Trophoblast cell (in vitro differentiated cells and primary cell): ENCODE results near the gene KDM4B.
A peak's percentile ranks its signal among the peaks of the same experiment; 100 is the strongest.

Experiments used
- DNase-seq, 2 donors: peaks; one replicate each; pipeline ENCODE4 v3.0.0-alpha.2; 2016
- H2AFZ ChIP-seq: 2 replicates; pipeline ENCODE4 v1.6.1; 2013; ENCODE audit warnings: low read length, moderate library complexity, mild to moderate bottlenecking; ENCODE audit not compliant: insufficient read depth, poor library complexity
- H2AK5ac ChIP-seq: 2 replicates; pipeline ENCODE4 v1.6.1; 2013; ENCODE audit warnings: mild to moderate bottlenecking, low read length
- H2BK120ac ChIP-seq: 2 replicates; pipeline ENCODE4 v1.6.1; 2013; ENCODE audit warnings: low read length, mild to moderate bottlenecking, moderate library complexity; ENCODE audit not compliant: insufficient read depth, poor library complexity
- H2BK12ac ChIP-seq: 2 replicates; pipeline ENCODE4 v1.6.1; 2013; ENCODE audit warnings: mild to moderate bottlenecking, low read length, moderate library complexity
- H2BK5ac ChIP-seq: 2 replicates; pipeline ENCODE4 v1.6.1; 2013; ENCODE audit warnings: low read length, low read depth, moderate library complexity, mild to moderate bottlenecking; ENCODE audit not compliant: poor library complexity
- H3K14ac ChIP-seq: 2 replicates; pipeline ENCODE4 v1.6.1; 2013; ENCODE audit warnings: mild to moderate bottlenecking, low read length
- H3K18ac ChIP-seq: 2 replicates; pipeline ENCODE4 v1.6.1; 2013; ENCODE audit warnings: mild to moderate bottlenecking, low read length
- H3K23ac ChIP-seq: 2 replicates; pipeline ENCODE4 v1.6.1; 2013; ENCODE audit warnings: low read length
- H3K27ac ChIP-seq: 2 replicates; pipeline ENCODE4 v1.5.1; 2013; ENCODE audit warnings: low read depth, mild to moderate bottlenecking, inconsistent platforms, low read length, moderate library complexity
- H3K27me3 ChIP-seq: 2 replicates; pipeline ENCODE4 v1.6.1; 2013; ENCODE audit warnings: inconsistent platforms, mild to moderate bottlenecking, low read length, moderate library complexity; ENCODE audit not compliant: insufficient read depth
- H3K36me3 ChIP-seq, 2 experiments: 1 replicate in 1 of 2; 2 replicates in 1 of 2; pipeline ENCODE4 v1.6.1; 2013; ENCODE audit warnings: low read length in 2 of 2, mild to moderate bottlenecking in 2 of 2, moderate library complexity in 1 of 2; ENCODE audit not compliant: insufficient read depth in 2 of 2, control insufficient read depth in 1 of 2
- H3K4ac ChIP-seq: 2 replicates; pipeline ENCODE4 v1.6.1; 2013; ENCODE audit warnings: low read depth, mild to moderate bottlenecking, low read length, moderate library complexity
- H3K4me1 ChIP-seq, 2 experiments: 1 replicate in 1 of 2; 2 replicates in 1 of 2; pipeline ENCODE4 v1.6.1; 2013; ENCODE audit warnings: low read length in 2 of 2, mild to moderate bottlenecking in 2 of 2, moderate library complexity in 1 of 2; ENCODE audit not compliant: insufficient read depth in 2 of 2, control insufficient read depth in 1 of 2
- H3K4me2 ChIP-seq: 2 replicates; pipeline ENCODE4 v1.6.1; 2013; ENCODE audit warnings: inconsistent platforms, mild to moderate bottlenecking, low read length, moderate library complexity
- H3K4me3 ChIP-seq: 2 replicates; pipeline ENCODE4 v1.5.1; 2013; ENCODE audit warnings: mild to moderate bottlenecking, low read depth, low read length, inconsistent platforms
- H3K79me1 ChIP-seq: one replicate; pipeline ENCODE4 v1.6.1; 2013; ENCODE audit warnings: low read length
- H3K79me2 ChIP-seq: 2 replicates; pipeline ENCODE4 v1.6.1; 2013; ENCODE audit warnings: low read length, mild to moderate bottlenecking; ENCODE audit not compliant: control insufficient read depth, insufficient read depth, poor library complexity
- H3K9ac ChIP-seq: 2 replicates; pipeline ENCODE4 v1.6.1; 2013; ENCODE audit warnings: mild to moderate bottlenecking, low read length
- H3K9me3 ChIP-seq: 2 replicates; pipeline ENCODE4 v1.6.1; 2013; ENCODE audit warnings: low read depth, mild to moderate bottlenecking, control low read depth, inconsistent platforms, low read length; ENCODE audit not compliant: insufficient read depth
- H4K12ac ChIP-seq: 2 replicates; pipeline ENCODE4 v1.6.1; 2013; ENCODE audit warnings: low read depth, mild to moderate bottlenecking, low read length, moderate library complexity
- H4K8ac ChIP-seq: 2 replicates; pipeline ENCODE4 v1.6.1; 2013; ENCODE audit warnings: low read depth, mild to moderate bottlenecking, low read length, moderate library complexity
- H4K91ac ChIP-seq: one replicate; pipeline ENCODE4 v1.6.1; 2013; ENCODE audit warnings: low read depth, mild to moderate bottlenecking, low read length, moderate library complexity
- WGBS: extraction: QIAGEN DNeasy Blood & Tissue Kit; methylation state at CpG from one replicate; pipeline ENCODE4 v1.1.7; 2013; ENCODE audit warnings: missing lambda C conversion rate; ENCODE audit not compliant: insufficient read length, insufficient coverage; ENCODE audit errors: extremely low coverage; 5-methylcytosine and 5-hydroxymethylcytosine counted together

Gene KDM4B

GRCh38 chr19:5131031-5131505 lies 162.2 kb downstream of the KDM4B start:
- H3K4me2 ChIP-seq, result no peak overlapping the region
- H3K27me3 ChIP-seq, result no peaks in the 10 kb centered on the region
- peaks cover 43 to 58% of the 10 kb centered on the region in 2 experiments for H3K4me1 ChIP-seq
- peak overlapping the region; percentile 91 for H3K18ac ChIP-seq
- H3K4me3 ChIP-seq, result no peak overlapping the region
- peak overlapping the region; percentile 47 for H4K91ac ChIP-seq
- peak overlapping the region; percentile 55 for H3K27ac ChIP-seq
- WGBS, result no CpG with 5 or more reads among the region's 21 CpGs
- no peak overlapping the region for H3K9ac ChIP-seq
- no peak for DNase-seq
- peaks cover 43 to 50% of the 10 kb centered on the region in 2 experiments for H3K36me3 ChIP-seq
- H2AK5ac ChIP-seq, result peak overlapping the region; percentile 40
- H2BK12ac ChIP-seq, result peak overlapping the region; percentile 91
- H3K79me1 ChIP-seq, result peaks cover 29% of the 10 kb centered on the region
- H3K79me2 ChIP-seq, result peaks cover 18% of the 10 kb centered on the region
- peak overlapping the region; percentile 1 for H3K4ac ChIP-seq
- peak overlapping the region; percentile 19 for H4K12ac ChIP-seq
- H2BK120ac ChIP-seq, result peak overlapping the region; percentile 1
- peak overlapping the region; percentile 33 for H3K14ac ChIP-seq
- H3K23ac ChIP-seq, result no peak overlapping the region
- no peaks in the 10 kb centered on the region for H3K9me3 ChIP-seq
- H4K8ac ChIP-seq, result peak overlapping the region; percentile 11
- H2BK5ac ChIP-seq, result peak overlapping the region; percentile 10
- H2AFZ ChIP-seq, result no peak overlapping the region

GRCh38 chr19:5131506-5132205 lies 162.7 kb downstream of the KDM4B start:
- peak overlapping the region; percentile 91 for H2BK5ac ChIP-seq
- peak overlapping the region; percentile 89 for H4K12ac ChIP-seq
- no peak overlapping the region for H3K4me3 ChIP-seq
- peak overlapping the region; percentile 86 for H2AK5ac ChIP-seq
- no peak overlapping the region for H3K9ac ChIP-seq
- DNase-seq, result no peak
- H3K79me1 ChIP-seq, result peaks cover 29% of the 10 kb centered on the region
- H3K4me2 ChIP-seq, result peak overlapping the region; percentile 38
- peak overlapping the region; percentile 91 for H2BK12ac ChIP-seq
- peak overlapping the region; percentile 95 for H3K27ac ChIP-seq
- peaks cover 47 to 52% of the 10 kb centered on the region in 2 experiments for H3K36me3 ChIP-seq
- H3K18ac ChIP-seq, result peak overlapping the region; percentile 91
- peak overlapping the region; percentile 96 for H2BK120ac ChIP-seq
- H3K9me3 ChIP-seq, result no peaks in the 10 kb centered on the region
- H3K27me3 ChIP-seq, result no peaks in the 10 kb centered on the region
- no CpG with 5 or more reads among the region's 25 CpGs for WGBS
- H3K23ac ChIP-seq, result no peak overlapping the region
- H4K8ac ChIP-seq, result peak overlapping the region; percentile 73
- H4K91ac ChIP-seq, result peak overlapping the region; percentile 99
- H3K4me1 ChIP-seq, result peaks cover 42 to 55% of the 10 kb centered on the region in 2 experiments
- H2AFZ ChIP-seq, result peak overlapping the region; percentile 38
- peak overlapping the region; percentile 78 for H3K14ac ChIP-seq
- H3K79me2 ChIP-seq, result peaks cover 18% of the 10 kb centered on the region
- peak overlapping the region; percentile 81 for H3K4ac ChIP-seq

- Histone ChIP-seq H3K27me3 (no peaks in the 10 kb centered on the region), H3K79me2 (peaks cover 18% of the 10 kb centered on the region), H3K4me2 (peak overlapping the region; percentile 38), H3K4me3 (no peak overlapping the region), H4K8ac (peak overlapping the region; percentile 90), H2BK120ac (peak overlapping the region; percentile 96), H2BK12ac (peak overlapping the region; percentile 86), H2BK5ac (peak overlapping the region; percentile 91), H3K18ac (peak overlapping the region; percentile 89), H3K9ac (no peak overlapping the region), H3K4ac (peak overlapping the region; percentile 87), H4K12ac (peak overlapping the region; percentile 89), H3K9me3 (no peaks in the 10 kb centered on the region), H3K23ac (no peak overlapping the region), H4K91ac (peak overlapping the region; percentile 99), H3K27ac (peak overlapping the region; percentile 95), H3K14ac (peak overlapping the region; percentile 78), H3K79me1 (peaks cover 29% of the 10 kb centered on the region), H3K4me1 (peaks cover 42 to 55% of the 10 kb centered on the region in 2 experiments), H3K36me3 (peaks cover 52 to 55% of the 10 kb centered on the region in 2 experiments), H2AFZ (peak overlapping the region; percentile 38), H2AK5ac (peak overlapping the region; percentile 88)
- WGBS, result no CpG with 5 or more reads among the region's 8 CpGs
- peak; percentile 89 to 98 for DNase-seq
Observed at GRCh38 chr19:5132206-5132560, 163.3 kb downstream of the KDM4B start.

DNA sequence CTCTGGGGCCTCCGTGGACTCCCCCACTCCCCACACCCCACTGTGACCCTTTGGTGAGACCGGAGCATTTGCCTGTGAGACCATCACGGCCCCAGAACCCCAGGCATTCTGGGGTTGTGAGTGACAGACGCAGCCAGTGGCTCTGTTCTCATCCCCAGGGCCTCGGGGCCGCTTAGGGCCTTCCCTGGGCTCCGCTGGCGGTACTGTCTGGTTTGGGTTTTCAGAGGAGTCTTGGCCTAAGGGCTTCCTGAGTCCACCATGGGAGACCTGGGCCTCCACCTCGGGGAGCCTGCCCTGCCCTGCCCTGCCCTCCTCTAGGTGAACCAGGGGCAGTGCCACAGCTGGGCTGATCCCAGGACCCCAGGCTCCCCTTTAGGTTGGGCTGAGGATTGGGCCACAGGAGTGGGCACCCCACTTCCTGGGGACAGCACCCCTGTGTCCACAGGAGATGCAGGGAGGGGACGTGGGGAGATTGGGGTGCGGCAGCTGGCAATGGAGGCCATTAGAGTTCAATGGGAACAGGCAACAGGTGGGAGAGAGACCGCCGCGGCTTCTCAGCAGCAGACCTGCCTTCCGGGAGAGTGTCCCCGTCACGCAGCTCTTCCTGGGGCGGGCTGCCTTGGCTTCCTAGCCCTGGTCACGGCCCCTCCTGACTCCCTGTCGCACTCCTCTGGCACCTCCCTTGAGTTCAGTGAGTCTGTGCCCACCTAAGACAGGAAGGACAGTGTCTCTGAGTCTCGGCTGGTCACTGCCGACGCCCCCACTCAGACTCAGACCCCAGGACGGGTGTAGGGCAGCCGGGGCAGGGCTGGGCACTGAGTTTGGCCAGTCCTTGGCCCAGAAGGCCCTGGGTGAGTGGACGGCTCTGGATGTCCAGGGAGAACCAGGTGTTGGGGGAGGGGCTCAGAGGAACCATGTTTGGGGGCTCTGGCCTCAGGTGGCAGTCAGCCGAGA lies 164.1 kb downstream of the KDM4B start:
- no CpG with 5 or more reads among the region's 27 CpGs for WGBS

More for the DNA sequence above, 164.1 kb downstream of the KDM4B start:
- DNase-seq, result no peak
- peak overlapping the region; percentile 87 for H3K4ac ChIP-seq
- H2AK5ac ChIP-seq, result peak overlapping the region; percentile 88
- H2BK12ac ChIP-seq, result peak overlapping the region; percentile 66
- H3K27ac ChIP-seq, result peak overlapping the region; percentile 88
- H2BK5ac ChIP-seq, result peak overlapping the region; percentile 91
- peaks cover 18% of the 10 kb centered on the region for H3K79me2 ChIP-seq
- H4K12ac ChIP-seq, result peak overlapping the region; percentile 29
- H3K23ac ChIP-seq, result no peak overlapping the region
- peaks cover 29% of the 10 kb centered on the region for H3K79me1 ChIP-seq
- peak overlapping the region; percentile 74 for H2BK120ac ChIP-seq
- peak overlapping the region; percentile 76 for H3K14ac ChIP-seq
- peak overlapping the region; percentile 52 for H2AFZ ChIP-seq
- peaks cover 60 to 62% of the 10 kb centered on the region in 2 experiments for H3K36me3 ChIP-seq
- H3K4me1 ChIP-seq, result peaks cover 42 to 49% of the 10 kb centered on the region in 2 experiments
- no peak overlapping the region for H3K9ac ChIP-seq
- no peak overlapping the region for H3K4me3 ChIP-seq
- peak overlapping the region; percentile 90 for H4K8ac ChIP-seq
- H3K27me3 ChIP-seq, result no peaks in the 10 kb centered on the region
- no peaks in the 10 kb centered on the region for H3K9me3 ChIP-seq
- peak overlapping the region; percentile 5 for H3K4me2 ChIP-seq
- H3K18ac ChIP-seq, result peak overlapping the region; percentile 58
- H4K91ac ChIP-seq, result peak overlapping the region; percentile 96
